ENCODE measurements around the gene MBOAT1. TPM values are rescaled to one million over a fixed set of nuclear protein-coding genes. Genes with fewer than 3 reads are reported as not detected.

The MBOAT1 gene
- total RNA-seq, 1 experiment from 2014 or later: 22.0 TPM

GRCh38 chr6:20126789-20127653 lies 85.2 kb downstream of the MBOAT1 start:
- intact Hi-C loops (cut with micrococcal nuclease; ENCODE audit: unreplicated experiment): loop anchor here (1.0 to 5.0 kb wide), 4 partner anchors 35 to 140 kb away; partner anchors contain the start of gene MBOAT1
- no peaks in the 10 kb centered on the region for H3K27me3 ChIP-seq (ENCODE audit: insufficient read depth, low read depth)
- ChIA-PET POLR2A (ENCODE audit: unreplicated experiment) (no interaction called here), CTCF (interaction anchor here (0.8 to 2.2 kb wide), 5 partner anchors 9 to 216 kb away, joined by 3 to 14 read pairs (median 4); no protein-coding TSS in a partner anchor)
- H3K4me3 ChIP-seq: no peak overlapping the region
- H3K9me2 ChIP-seq (ENCODE audit: insufficient read depth): no peaks in the 10 kb centered on the region
- BruUV-seq (replicated peaks): no TSS peak
- no peaks in the 10 kb centered on the region for H4K20me1 ChIP-seq (ENCODE audit: insufficient read depth)
- no peak overlapping the region for H3K4me2 ChIP-seq
- DNase-seq: peak; percentile 40 to 62
- H2AFZ ChIP-seq: no peak overlapping the region
- H3K27ac ChIP-seq: no peak overlapping the region
- no peaks in the 10 kb centered on the region for H3K36me3 ChIP-seq (ENCODE audit: low read depth)
- TF ChIP-seq EZH2 (IDR thresholded peaks at IDR 0.05; ENCODE audit: low read depth): no peak
- TF ChIP-seq, protein P1, sequence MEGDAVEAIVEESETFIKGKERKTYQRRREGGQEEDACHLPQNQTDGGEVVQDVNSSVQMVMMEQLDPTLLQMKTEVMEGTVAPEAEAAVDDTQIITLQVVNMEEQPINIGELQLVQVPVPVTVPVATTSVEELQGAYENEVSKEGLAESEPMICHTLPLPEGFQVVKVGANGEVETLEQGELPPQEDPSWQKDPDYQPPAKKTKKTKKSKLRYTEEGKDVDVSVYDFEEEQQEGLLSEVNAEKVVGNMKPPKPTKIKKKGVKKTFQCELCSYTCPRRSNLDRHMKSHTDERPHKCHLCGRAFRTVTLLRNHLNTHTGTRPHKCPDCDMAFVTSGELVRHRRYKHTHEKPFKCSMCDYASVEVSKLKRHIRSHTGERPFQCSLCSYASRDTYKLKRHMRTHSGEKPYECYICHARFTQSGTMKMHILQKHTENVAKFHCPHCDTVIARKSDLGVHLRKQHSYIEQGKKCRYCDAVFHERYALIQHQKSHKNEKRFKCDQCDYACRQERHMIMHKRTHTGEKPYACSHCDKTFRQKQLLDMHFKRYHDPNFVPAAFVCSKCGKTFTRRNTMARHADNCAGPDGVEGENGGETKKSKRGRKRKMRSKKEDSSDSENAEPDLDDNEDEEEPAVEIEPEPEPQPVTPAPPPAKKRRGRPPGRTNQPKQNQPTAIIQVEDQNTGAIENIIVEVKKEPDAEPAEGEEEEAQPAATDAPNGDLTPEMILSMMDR (conservative IDR thresholded peaks at IDR 0.05): peak; percentile 91
- no peaks in the 10 kb centered on the region for H3K9me3 ChIP-seq (ENCODE audit: insufficient read depth, low read depth)
- no peaks in the 10 kb centered on the region for H3K79me2 ChIP-seq (ENCODE audit: low read depth)
- H3K4me1 ChIP-seq (replicated peaks; ENCODE audit: insufficient read depth): no peaks in the 10 kb centered on the region
- no peaks in the 10 kb centered on the region for H3F3A ChIP-seq (ENCODE audit: insufficient read depth, low read depth)

GRCh38 chr6:20126102-20126752 lies 86.0 kb downstream of the MBOAT1 start:
- ChIA-PET CTCF (interaction anchor here (0.7 to 2.2 kb wide), 6 partner anchors 8 to 217 kb away, joined by 3 to 14 read pairs (median 4); no protein-coding TSS in a partner anchor), POLR2A (ENCODE audit: unreplicated experiment) (interaction anchor here (0.7 kb wide), 1 partner anchor 151 kb away, joined by 4 read pairs; no protein-coding TSS in a partner anchor)
- Histone ChIP-seq H3F3A (ENCODE audit: insufficient read depth, low read depth) (no peaks in the 10 kb centered on the region), H3K9me2 (ENCODE audit: insufficient read depth) (no peaks in the 10 kb centered on the region), H3K27me3 (ENCODE audit: insufficient read depth, low read depth) (no peaks in the 10 kb centered on the region), H4K20me1 (ENCODE audit: insufficient read depth) (no peaks in the 10 kb centered on the region), H3K79me2 (ENCODE audit: low read depth) (no peaks in the 10 kb centered on the region), H3K27ac (no peak overlapping the region), H3K9me3 (ENCODE audit: insufficient read depth, low read depth) (no peaks in the 10 kb centered on the region), H3K4me3 (no peak overlapping the region), H3K4me2 (no peak overlapping the region), H2AFZ (no peak overlapping the region), H3K36me3 (ENCODE audit: low read depth) (no peaks in the 10 kb centered on the region), H3K4me1 (replicated peaks; ENCODE audit: insufficient read depth) (no peaks in the 10 kb centered on the region)
- TF ChIP-seq EZH2 (IDR thresholded peaks at IDR 0.05; ENCODE audit: low read depth): no peak
- TF ChIP-seq, protein P1 (conservative IDR thresholded peaks at IDR 0.05): no peak
- intact Hi-C loops (cut with micrococcal nuclease; ENCODE audit: unreplicated experiment): loop anchor here (1.0 to 5.0 kb wide), 3 partner anchors 34 to 141 kb away; partner anchors contain the start of gene MBOAT1
- BruUV-seq (replicated peaks): no TSS peak
- no peak for DNase-seq

DNA sequence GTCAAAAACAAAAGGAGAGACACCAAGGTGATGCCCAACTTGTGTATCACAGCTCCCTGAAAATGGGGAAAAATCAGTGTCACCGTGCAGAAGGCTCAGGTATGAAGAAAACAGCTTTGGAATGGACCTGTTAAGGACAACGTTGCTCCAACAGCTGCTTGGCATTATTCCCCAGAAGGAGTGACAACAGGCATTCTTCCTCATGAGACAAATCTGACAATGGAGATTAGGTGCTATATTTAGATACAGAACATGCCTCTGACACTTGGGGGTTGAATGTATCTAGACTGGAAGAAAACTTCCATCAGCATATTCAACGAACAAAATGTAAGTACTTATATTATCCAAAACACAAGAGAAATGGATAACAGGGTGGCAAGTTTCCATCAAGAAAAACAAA lies 87.7 kb downstream of the MBOAT1 start:
- TF ChIP-seq, protein P1 (conservative IDR thresholded peaks at IDR 0.05): no peak
- TF ChIP-seq EZH2 (IDR thresholded peaks at IDR 0.05; ENCODE audit: low read depth): no peak
- CTCF ChIA-PET: no interaction called here
- no peak overlapping the region for H3K4me3 ChIP-seq
- no peak overlapping the region for H3K27ac ChIP-seq
- H3K36me3 ChIP-seq (ENCODE audit: low read depth): no peaks in the 10 kb centered on the region
- no peaks in the 10 kb centered on the region for H3K9me3 ChIP-seq (ENCODE audit: insufficient read depth, low read depth)
- H4K20me1 ChIP-seq (ENCODE audit: insufficient read depth): no peaks in the 10 kb centered on the region
- H3F3A ChIP-seq (ENCODE audit: insufficient read depth, low read depth): no peaks in the 10 kb centered on the region
- H3K79me2 ChIP-seq (ENCODE audit: low read depth): no peaks in the 10 kb centered on the region
- H3K4me2 ChIP-seq: no peak overlapping the region
- intact Hi-C loops (cut with micrococcal nuclease; ENCODE audit: unreplicated experiment): no loop called here
- no peaks in the 10 kb centered on the region for H3K4me1 ChIP-seq (replicated peaks; ENCODE audit: insufficient read depth)
- no peak for DNase-seq
- BruUV-seq (replicated peaks): no TSS peak
- no peaks in the 10 kb centered on the region for H3K27me3 ChIP-seq (ENCODE audit: insufficient read depth, low read depth)
- no peak overlapping the region for H2AFZ ChIP-seq
- POLR2A ChIA-PET (ENCODE audit: unreplicated experiment): no interaction called here
- no peaks in the 10 kb centered on the region for H3K9me2 ChIP-seq (ENCODE audit: insufficient read depth)
